Measurements from ENCODE around the gene FRYL.
"Not testable (repeated sequence)": the region's sequence is repeated elsewhere in the genome, so short reads cannot be mapped to it uniquely, and the experiment has no call there.

Gene FRYL

DNA sequence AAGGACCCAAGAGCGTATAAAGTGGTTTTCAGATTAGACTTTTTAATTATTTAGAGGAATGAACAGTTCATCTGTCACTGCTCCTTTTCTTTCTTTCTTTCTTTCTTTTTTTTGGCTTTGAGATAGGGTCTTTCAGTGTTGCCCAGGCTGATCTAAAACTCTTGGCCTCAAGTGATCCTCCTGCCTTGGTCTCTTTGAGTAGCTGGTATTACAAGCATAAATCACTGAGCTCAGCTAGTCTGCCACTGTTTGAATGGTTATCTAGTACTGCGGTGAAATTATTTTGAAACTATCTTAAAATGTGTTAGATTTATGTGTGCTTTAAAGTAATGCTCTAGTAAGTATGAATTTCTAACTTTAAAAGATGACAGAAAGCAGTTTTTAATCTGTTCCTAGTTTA is 6.5 kb upstream of the FRYL start:
- no peak overlapping the region for H3K4me3 ChIP-seq (ENCODE audit: low read depth, low read length)

DNA sequence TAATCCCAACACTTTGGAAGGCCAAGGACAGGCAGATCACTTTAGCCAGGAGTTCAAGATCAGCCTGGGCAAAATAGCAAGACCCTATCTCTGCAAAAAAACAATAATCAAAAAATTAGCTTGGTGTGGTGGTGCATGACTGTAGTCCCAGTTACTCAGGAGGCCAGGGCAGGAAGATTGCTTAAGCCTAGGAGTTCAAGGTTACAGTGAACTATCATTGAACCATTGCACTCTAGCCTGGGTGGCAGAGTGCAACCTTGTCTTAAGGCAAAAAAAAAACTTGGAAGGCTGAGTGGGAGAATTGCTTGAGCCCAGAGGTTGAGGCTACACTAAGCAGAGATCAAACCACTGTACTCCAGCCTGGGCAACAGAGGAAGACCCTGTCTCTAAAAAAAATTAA is 5.2 kb upstream of the FRYL start:
- H3K4me3 ChIP-seq (ENCODE audit: low read depth, low read length): no peak overlapping the region

DNA sequence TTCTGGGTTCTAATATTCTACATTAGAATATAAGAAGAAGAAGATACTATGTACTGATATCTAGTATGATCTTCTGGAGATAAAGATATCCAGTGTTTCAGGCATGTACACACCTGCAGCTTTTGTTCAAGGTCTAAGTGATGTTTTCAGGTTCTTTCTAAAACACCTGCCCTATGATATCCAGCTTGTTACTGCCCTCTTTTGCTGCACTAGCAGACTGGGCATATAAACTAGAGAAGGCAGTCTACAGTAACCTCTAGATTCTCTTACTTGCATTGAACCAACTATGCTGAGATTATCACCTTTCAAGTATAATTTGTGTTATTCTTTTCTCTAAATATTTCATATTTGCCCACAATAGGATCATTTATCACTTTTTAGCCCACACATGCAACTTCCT is 1.9 kb upstream of the FRYL start:
- H3K4me3 ChIP-seq (ENCODE audit: low read depth, low read length): no peak overlapping the region

GRCh38 chr4:48780865-48781214 is 761 bp upstream of the FRYL start:
- peak overlapping the region; percentile 76 for H3K4me3 ChIP-seq (ENCODE audit: low read depth, low read length)

GRCh38 chr4:48779095-48779997 is 733 bp downstream of the FRYL start:
- peak overlapping the region; percentile 84 for H3K4me3 ChIP-seq (ENCODE audit: low read depth, low read length)

DNA sequence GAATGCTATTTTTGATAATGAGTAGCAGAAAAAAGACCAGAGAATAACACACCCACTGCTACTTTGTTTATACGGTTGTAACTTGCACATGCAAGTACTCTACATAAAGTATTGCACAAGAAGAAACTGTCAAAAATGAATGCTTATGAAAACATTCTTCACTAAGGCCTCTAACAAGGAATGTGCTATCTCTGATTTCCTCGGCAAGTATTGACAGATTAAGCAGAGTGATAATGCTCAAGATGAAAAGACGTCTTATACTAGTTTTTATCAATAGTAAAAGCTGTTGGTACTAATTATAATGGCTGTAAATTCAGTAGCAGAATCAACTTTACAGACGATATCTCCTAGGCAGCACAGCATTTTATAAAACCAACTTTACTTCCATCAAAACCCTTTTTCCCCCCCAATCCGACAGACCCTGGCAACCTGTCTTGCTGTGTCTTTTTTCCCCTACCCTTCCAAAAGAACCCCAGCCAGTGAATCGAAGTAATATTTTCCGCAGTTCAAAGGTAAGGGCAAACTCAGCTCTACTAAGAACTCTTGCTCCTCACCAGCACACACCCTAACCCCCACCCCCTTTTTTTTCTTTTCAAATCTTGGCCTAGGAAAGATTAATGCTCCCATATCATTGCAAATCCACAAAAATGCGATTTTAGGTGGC is 1.5 kb downstream of the FRYL start:
- H3K4me3 ChIP-seq (ENCODE audit: low read depth, low read length): peak overlapping the region; percentile 84

- no peak overlapping the region for H3K4me3 ChIP-seq (ENCODE audit: low read depth, low read length)
Observed at GRCh38 chr4:48777739-48778138, 2.3 kb downstream of the FRYL start.

DNA sequence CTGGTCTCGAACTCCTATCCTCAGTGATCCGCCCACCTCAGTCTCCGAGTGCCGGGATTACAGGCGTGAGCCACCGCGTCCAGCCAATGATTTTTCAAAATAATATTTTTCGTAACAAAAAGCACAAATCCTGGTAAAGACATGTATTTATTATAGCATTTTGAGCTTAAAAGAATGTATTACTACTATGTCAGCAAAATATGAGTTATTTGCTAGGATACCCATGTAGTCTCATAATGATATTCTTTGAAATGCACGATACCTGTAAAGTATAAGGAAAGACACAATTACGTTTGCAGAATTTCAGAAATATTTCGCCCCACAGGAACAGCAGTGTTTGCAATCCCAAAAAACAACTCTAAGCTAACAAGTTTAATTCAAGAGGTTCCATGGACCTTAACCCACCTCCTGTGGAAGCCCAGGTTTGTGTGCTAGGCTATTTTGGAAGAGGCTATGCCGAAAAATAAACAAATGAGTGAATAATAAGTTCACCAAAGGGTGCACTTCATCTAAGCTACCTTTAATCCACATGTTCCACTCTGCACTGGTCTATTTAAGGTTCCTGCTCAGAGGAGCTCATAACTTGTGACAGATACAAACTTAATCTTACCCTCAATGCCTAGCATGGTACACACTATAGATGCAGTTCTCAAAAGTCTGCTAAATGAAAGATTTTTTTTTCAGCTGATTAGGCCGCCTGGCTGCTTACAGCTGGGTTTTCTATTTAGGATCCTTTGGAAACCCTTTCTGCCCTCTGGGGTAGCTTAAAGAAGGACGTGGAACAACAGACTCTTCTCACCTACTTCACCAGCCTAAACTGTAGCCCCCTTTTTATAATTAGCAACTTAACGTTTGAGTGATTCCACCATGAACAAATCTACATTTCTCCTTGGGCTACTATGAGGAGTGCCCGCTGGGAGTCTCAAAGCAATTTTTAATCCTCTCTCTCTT is 5.0 kb downstream of the FRYL start:
- no peak overlapping the region for H3K4me3 ChIP-seq (ENCODE audit: low read depth, low read length)

GRCh38 chr4:48772556-48772955 is 7.5 kb downstream of the FRYL start:
- H3K4me3 ChIP-seq (ENCODE audit: low read depth, low read length): no peak overlapping the region

DNA sequence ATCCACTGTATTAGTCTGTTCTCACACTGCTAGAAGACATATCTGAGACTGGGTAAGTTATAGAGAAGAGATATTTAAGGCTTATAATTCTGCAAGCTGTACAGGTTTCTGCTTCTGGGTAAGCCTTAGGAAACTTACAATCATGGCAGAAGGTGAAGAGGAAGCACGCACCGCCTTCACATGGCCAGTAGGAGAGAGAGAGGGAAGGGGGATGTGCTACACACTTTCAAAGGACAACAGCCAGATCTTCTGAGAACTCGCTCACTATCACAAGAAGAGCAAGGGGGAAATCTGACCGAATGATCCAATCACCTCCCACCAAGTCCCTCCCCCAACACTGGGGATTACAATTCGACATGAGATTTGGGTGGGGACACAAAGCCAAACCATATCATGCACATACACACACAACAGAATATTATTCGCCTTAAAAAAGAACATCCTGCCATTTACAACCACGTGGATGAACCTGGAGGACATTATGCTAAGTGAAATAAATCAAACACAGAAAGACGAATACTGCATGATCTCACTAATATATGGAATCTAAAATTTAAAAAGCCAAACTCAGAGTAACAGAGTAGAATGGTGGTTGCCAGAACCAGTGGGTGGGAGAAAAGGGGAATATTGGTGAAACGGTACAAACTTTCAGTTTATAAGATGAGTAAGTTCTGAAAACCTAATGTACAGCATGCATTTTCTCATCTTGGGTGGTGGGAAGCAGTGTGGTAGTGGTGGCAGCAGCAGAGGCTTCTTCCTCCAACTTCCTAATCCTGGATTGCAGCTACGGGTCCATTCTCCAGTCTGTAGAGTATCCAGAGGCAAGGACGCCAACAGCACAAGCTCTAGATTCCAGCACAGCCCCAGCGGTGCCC is 12.8 kb downstream of the FRYL start:
- H3K4me3 ChIP-seq (ENCODE audit: low read depth, low read length): no peak overlapping the region

DNA sequence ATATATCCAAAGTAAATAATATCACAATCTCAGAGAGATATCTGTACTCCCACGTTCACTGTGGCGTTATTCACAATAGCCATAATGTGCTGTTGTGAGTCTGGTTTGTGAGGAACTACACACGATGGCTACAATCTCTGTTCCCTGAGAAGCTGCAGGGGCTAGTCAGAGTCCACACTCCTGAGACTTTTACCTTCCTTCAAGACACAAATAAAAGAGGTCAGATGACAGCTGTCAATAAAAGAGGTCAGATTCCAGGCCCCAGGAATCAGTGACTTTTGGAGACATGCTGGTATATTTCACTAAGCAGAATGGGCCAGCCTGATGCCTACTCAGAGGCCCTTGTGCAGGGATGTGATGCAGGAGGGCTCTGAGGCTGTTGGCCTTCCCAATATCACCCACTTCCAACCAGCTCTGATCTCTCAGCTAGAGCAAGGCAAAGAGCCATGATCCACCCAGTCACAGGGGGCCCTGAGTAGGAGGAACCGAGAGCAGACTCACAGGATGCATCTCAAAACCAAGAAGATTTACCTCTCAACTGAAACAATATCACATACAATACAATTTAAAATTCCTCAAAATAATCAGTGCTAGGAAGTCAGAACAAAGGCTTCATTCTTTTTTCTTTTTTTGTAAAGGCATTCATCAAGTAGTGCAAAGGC is 13.8 kb downstream of the FRYL start:
- H3K4me3 ChIP-seq (ENCODE audit: low read depth, low read length): no peak overlapping the region

DNA sequence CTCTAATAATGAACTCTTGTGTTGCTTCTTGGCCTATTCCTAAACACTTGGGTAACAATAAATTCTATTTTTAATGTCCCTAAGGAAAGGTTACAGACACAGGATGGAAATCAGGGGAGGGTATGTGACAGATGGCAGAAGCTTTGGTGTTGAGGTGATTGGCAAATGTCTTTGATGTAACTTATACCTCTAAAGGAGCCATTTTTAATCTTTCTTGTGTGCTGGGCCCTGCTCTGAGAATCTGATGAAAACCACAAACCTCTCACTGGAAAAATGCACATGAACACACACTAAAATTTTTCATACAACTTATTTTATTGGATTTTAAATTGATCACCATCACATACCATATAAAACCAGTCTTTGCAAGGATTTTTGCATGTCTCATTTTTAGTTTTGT is 17.7 kb downstream of the FRYL start:
- H3K4me3 ChIP-seq (ENCODE audit: low read depth, low read length): no peak overlapping the region

DNA sequence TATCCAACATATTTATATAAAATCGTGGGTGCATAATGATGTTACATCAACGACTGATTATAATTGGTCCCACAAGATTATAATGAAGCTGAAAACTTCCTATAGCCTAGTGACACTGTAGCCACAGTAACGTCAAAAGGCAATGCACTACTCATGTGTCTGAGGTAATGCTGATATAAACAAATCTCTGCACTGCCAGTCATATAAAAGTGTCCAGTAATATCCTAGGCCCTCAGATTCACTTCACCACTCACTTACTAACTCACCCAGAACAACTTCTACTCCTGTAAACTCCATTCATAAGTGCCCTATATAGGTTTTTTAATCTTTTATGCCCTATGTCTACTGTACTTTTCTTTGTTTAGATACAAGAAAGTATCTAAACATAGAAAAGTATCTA is 18.8 kb downstream of the FRYL start:
- H3K4me3 ChIP-seq (ENCODE audit: low read depth, low read length): no peak overlapping the region

- H3K4me3 ChIP-seq (ENCODE audit: low read depth, low read length): not testable (repeated sequence)
Observed at GRCh38 chr4:48758703-48759102, 21.4 kb downstream of the FRYL start.

DNA sequence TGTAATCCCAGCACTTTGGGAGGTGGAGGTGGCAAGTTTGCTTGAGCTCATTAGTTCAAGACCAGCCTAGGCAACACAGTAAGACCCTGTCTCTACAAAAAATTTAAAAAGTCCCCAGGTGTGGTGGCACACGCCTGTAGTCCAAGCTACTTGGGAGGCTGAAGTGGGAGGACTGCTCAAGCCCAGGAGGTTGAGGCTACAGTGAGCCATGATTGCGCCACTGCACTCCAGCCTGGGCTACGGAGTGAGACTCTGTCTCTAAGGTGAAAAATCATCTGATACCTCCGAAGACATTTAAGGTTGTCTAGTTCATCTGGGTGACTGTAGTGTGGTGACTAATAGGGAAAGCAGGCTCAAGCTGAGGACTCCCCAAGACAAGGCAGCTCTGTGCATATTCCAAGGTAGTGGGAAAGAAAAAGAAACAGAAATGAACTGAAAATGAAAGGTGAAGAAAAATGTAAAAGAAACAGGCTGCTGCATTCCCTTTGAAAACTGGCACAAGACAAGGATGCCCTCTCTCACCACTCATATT is 23.3 kb downstream of the FRYL start:
- no peak overlapping the region for H3K4me3 ChIP-seq (ENCODE audit: low read depth, low read length)

DNA sequence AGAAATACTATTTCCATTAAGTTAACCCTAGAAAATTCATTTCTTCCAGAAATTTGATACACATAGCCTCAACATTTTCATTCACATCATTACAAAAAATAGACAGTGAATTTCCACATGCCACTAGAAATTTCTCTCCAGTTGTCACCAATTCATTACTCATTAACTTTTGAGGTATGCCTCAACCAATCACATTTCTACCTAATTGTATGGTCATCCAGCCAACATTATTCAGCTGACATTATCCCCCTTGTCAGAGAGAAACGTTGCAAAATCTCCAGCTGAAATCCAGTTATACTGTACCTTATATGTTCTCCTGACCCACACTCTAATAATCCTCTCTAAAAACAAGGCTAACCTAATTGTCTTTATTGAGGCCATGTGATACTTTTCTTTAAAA is 24.8 kb downstream of the FRYL start:
- H3K4me3 ChIP-seq (ENCODE audit: low read depth, low read length): no peak overlapping the region

GRCh38 chr4:48753159-48753558 is 26.9 kb downstream of the FRYL start:
- no peak overlapping the region for H3K4me3 ChIP-seq (ENCODE audit: low read depth, low read length)

DNA sequence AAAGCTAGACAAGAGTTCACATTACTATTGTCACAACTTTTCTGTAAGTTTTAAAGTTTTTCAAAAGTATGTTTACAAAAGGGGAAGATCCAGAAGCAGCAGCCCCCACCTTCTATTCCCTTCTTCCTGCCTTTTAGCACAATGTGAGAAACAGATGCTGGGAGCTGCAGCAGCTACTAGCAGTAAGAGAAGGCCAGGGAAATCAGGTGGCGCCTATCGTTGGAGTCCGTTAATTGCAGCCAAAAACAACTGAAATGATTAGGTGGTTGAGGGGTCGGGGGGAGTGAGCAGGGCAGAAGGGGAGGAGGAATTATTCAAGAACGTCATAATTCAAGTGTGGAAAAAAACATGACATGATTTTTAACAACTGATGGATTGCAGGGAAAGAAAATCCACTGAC is 27.4 kb downstream of the FRYL start:
- H3K4me3 ChIP-seq (ENCODE audit: low read depth, low read length): no peak overlapping the region

GRCh38 chr4:48752246-48752645 is 27.8 kb downstream of the FRYL start:
- no peak overlapping the region for H3K4me3 ChIP-seq (ENCODE audit: low read depth, low read length)

All from iPS-11a (cell line).